Mesenchymal stem cell (in vitro differentiated cells and primary cell): ENCODE results near the gene ERCC4.

ENCODE experiments used
- DNase-seq: peaks from one replicate; pipeline ENCODE4 v3.0.0-alpha.2; 2013
- H2AFZ ChIP-seq: one replicate; pipeline ENCODE4 v1.6.1; 2013; ENCODE audit warnings: low read depth, mild to moderate bottlenecking, control low read depth, inconsistent platforms, low read length, moderate library complexity
- H2AK5ac ChIP-seq: 2 replicates; pipeline ENCODE4 v1.6.1; 2013; ENCODE audit warnings: low read length, moderate library complexity, mild to moderate bottlenecking, inconsistent platforms; ENCODE audit not compliant: severe bottlenecking
- H2BK120ac ChIP-seq: one replicate; pipeline ENCODE4 v1.6.1; 2013; ENCODE audit warnings: low read depth, mild to moderate bottlenecking, inconsistent platforms, low read length, moderate library complexity
- H2BK12ac ChIP-seq, 2 experiments: one replicate each; pipeline ENCODE4 v1.6.1; 2013; ENCODE audit warnings: inconsistent platforms in 2 of 2, low read length in 2 of 2, mild to moderate bottlenecking in 2 of 2, moderate library complexity in 2 of 2, control low read depth in 1 of 2
- H2BK15ac ChIP-seq: one replicate; pipeline ENCODE4 v1.6.1; 2013; ENCODE audit warnings: mild to moderate bottlenecking, low read depth, inconsistent platforms; ENCODE audit not compliant: poor library complexity, severe bottlenecking
- H2BK5ac ChIP-seq: 2 replicates; pipeline ENCODE4 v1.6.1; 2013; ENCODE audit warnings: low read depth, mild to moderate bottlenecking, low read length, control low read depth, inconsistent platforms; ENCODE audit not compliant: poor library complexity, severe bottlenecking
- H3K14ac ChIP-seq, 2 experiments: one replicate each; pipeline ENCODE4 v1.6.1; 2013; ENCODE audit warnings: inconsistent platforms in 2 of 2, low read length in 2 of 2, control low read depth in 1 of 2, mild to moderate bottlenecking in 1 of 2, moderate library complexity in 1 of 2
- H3K18ac ChIP-seq, 2 experiments: one replicate each; pipeline ENCODE4 v1.6.1; 2013; ENCODE audit warnings: inconsistent platforms in 2 of 2, low read length in 2 of 2, control low read depth in 1 of 2, low read depth in 1 of 2, mild to moderate bottlenecking in 1 of 2
- H3K23ac ChIP-seq, 2 experiments: one replicate each; pipeline ENCODE4 v1.6.1; 2013; ENCODE audit warnings: inconsistent platforms in 2 of 2, low read length in 2 of 2, mild to moderate bottlenecking in 2 of 2, moderate library complexity in 2 of 2, control low read depth in 1 of 2
- H3K27ac ChIP-seq: 2 replicates; pipeline ENCODE4 v1.5.1; 2013; ENCODE audit warnings: mild to moderate bottlenecking, moderate library complexity, low read length, control low read depth, inconsistent platforms; ENCODE audit not compliant: poor library complexity, severe bottlenecking
- H3K27me3 ChIP-seq, 2 experiments: 2 replicates each; pipeline versions ENCODE4 v1.6.1 to v1.7.0; 2013; ENCODE audit warnings: low read length in 2 of 2, mild to moderate bottlenecking in 2 of 2, moderate library complexity in 2 of 2, control low read depth in 1 of 2, inconsistent platforms in 1 of 2; ENCODE audit not compliant: control insufficient read depth in 1 of 2, insufficient read depth in 1 of 2
- H3K36me3 ChIP-seq, 2 experiments: 2 replicates each; pipeline versions ENCODE4 v1.6.1 to v1.7.0; 2013; ENCODE audit warnings: low read length in 2 of 2, control low read depth in 1 of 2, inconsistent platforms in 1 of 2, low read depth in 1 of 2, mild to moderate bottlenecking in 1 of 2; ENCODE audit not compliant: insufficient read depth in 2 of 2, control insufficient read depth in 1 of 2
- H3K4ac ChIP-seq, 2 experiments: one replicate each; pipeline ENCODE4 v1.6.1; 2013; ENCODE audit warnings: inconsistent platforms in 2 of 2, low read length in 2 of 2, mild to moderate bottlenecking in 2 of 2, moderate library complexity in 2 of 2, control low read depth in 1 of 2, low read depth in 1 of 2
- H3K4me1 ChIP-seq: 2 replicates; pipeline ENCODE4 v1.6.1; 2013; ENCODE audit warnings: low read depth, low read length, control low read depth; ENCODE audit not compliant: control insufficient read depth, insufficient read depth
- H3K4me2 ChIP-seq: 2 replicates; pipeline ENCODE4 v1.6.1; 2013; ENCODE audit warnings: low read length, mild to moderate bottlenecking, inconsistent platforms; ENCODE audit not compliant: poor library complexity, severe bottlenecking
- H3K4me3 ChIP-seq, 2 experiments: 2 replicates each; pipeline versions ENCODE4 v1.5.1 to v1.7.0; 2013; ENCODE audit warnings: low read length in 2 of 2, mild to moderate bottlenecking in 2 of 2, control low read depth in 1 of 2, low read depth in 1 of 2; ENCODE audit not compliant: insufficient read depth in 1 of 2
- H3K79me1 ChIP-seq: replicated peaks from 2 replicates; pipeline ENCODE4 v1.6.1; 2013; ENCODE audit warnings: mild to moderate bottlenecking, control low read depth, low read length, inconsistent platforms; ENCODE audit not compliant: poor library complexity, severe bottlenecking
- H3K9ac ChIP-seq: 2 replicates; pipeline ENCODE4 v1.7.0; 2013; ENCODE audit warnings: mild to moderate bottlenecking, low read length, moderate library complexity
- H3K9me3 ChIP-seq: 2 replicates; pipeline ENCODE4 v1.7.0; 2013; ENCODE audit warnings: mild to moderate bottlenecking, low read length; ENCODE audit not compliant: control insufficient read depth
- H4K8ac ChIP-seq: one replicate; pipeline ENCODE4 v1.6.1; 2013; ENCODE audit warnings: inconsistent platforms, mild to moderate bottlenecking, low read length, moderate library complexity
- H4K91ac ChIP-seq: one replicate; pipeline ENCODE4 v1.6.1; 2013; ENCODE audit warnings: mild to moderate bottlenecking, low read length, inconsistent platforms
- WGBS: methylation state at CpG from one replicate; pipeline ENCODE4 v1.1.7; 2013; ENCODE audit warnings: mixed read lengths; 5-methylcytosine and 5-hydroxymethylcytosine counted together

The ERCC4 gene

DNA sequence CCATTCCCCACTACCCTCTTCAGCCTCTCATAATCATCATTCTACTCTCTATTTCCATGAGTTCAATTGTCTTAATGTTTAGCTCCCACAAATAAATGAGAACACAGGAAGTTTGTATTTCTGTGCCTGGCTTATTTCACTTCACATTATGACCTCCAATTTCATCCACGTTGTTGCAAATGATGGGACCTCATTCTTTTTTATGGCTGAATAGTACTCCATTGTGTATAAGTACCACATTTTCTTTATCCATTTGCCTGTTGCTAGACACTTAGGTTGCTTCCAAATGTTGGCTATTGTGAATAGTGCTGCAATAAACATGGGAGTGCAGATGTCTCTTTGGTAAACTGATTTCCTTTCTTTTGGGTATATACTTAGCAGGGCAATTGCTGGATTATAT lies 42.3 kb downstream of the ERCC4 start:
- Histone ChIP-seq H2BK15ac (no peak overlapping the region), H3K9ac (no peak overlapping the region), H3K14ac (no peak overlapping the region), H2BK12ac (no peak overlapping the region), H2BK5ac (no peak overlapping the region), H3K79me1 (no peaks in the 10 kb centered on the region), H3K36me3 (no peaks in the 10 kb centered on the region), H3K4me3 (no peak overlapping the region), H3K9me3 (peaks cover 7% of the 10 kb centered on the region), H4K8ac (no peak overlapping the region), H4K91ac (no peak overlapping the region), H3K4me2 (no peak overlapping the region), H3K27ac (no peak overlapping the region), H3K4me1 (peaks cover 9% of the 10 kb centered on the region), H2AK5ac (no peak overlapping the region), H2BK120ac (no peak overlapping the region), H3K23ac (no peak overlapping the region), H2AFZ (no peak overlapping the region), H3K4ac (no peak overlapping the region), H3K27me3 (no peaks in the 10 kb centered on the region), H3K18ac (no peak overlapping the region)
- WGBS: no CpG with 5 or more reads among the region's 1 CpG
- no peak for DNase-seq

DNA sequence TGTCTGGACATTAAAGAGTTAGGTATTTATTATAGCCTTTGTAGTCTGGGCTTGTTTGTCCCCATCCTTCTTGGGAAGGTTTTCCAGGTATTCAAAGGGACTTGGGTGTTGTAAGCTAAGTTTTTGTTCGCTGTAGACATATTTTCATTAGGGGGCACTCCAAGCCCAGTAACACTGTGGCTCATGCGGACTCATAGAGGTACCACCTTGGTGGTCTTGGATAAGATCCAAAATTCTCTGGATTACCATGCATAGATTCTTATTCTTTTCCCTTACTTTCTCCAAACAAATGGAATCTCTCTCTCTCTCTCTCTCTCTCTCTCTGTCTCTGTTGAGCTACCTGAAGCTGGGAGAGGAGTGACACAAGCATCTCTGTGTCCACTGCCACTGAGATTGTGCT lies 48.9 kb downstream of the ERCC4 start:
- H2BK120ac ChIP-seq: no peak overlapping the region
- H2AK5ac ChIP-seq: no peak overlapping the region
- H3K4me2 ChIP-seq: no peak overlapping the region
- H3K23ac ChIP-seq: no peak overlapping the region
- no peaks in the 10 kb centered on the region for H3K27me3 ChIP-seq
- no peak overlapping the region for H3K4ac ChIP-seq
- H3K9me3 ChIP-seq: peaks cover 24% of the 10 kb centered on the region
- H3K27ac ChIP-seq: no peak overlapping the region
- H3K14ac ChIP-seq: no peak overlapping the region
- no peaks in the 10 kb centered on the region for H3K36me3 ChIP-seq
- no peak overlapping the region for H3K18ac ChIP-seq
- H4K91ac ChIP-seq: no peak overlapping the region
- H3K4me3 ChIP-seq: no peak overlapping the region
- H2BK5ac ChIP-seq: no peak overlapping the region
- no peak overlapping the region for H3K9ac ChIP-seq
- no peaks in the 10 kb centered on the region for H3K79me1 ChIP-seq
- H2AFZ ChIP-seq: no peak overlapping the region
- no peak overlapping the region for H2BK15ac ChIP-seq
- no peak overlapping the region for H2BK12ac ChIP-seq
- no peak overlapping the region for H4K8ac ChIP-seq
- DNase-seq: no peak
- no peaks in the 10 kb centered on the region for H3K4me1 ChIP-seq
- WGBS: 81% methylated on average over 2 of the region's 2 CpGs

- H3K9ac ChIP-seq: no peak overlapping the region
- no peak overlapping the region for H4K8ac ChIP-seq
- no peak overlapping the region for H2AK5ac ChIP-seq
- H3K4me3 ChIP-seq: no peak overlapping the region
- H2BK120ac ChIP-seq: no peak overlapping the region
- H3K79me1 ChIP-seq: no peaks in the 10 kb centered on the region
- H3K4me2 ChIP-seq: no peak overlapping the region
- peaks cover 24% of the 10 kb centered on the region for H3K9me3 ChIP-seq
- H3K18ac ChIP-seq: no peak overlapping the region
- H2BK15ac ChIP-seq: no peak overlapping the region
- no peak overlapping the region for H3K4ac ChIP-seq
- 98% methylated on average over 3 of the region's 3 CpGs for WGBS
- H2BK12ac ChIP-seq: peak overlapping the region in 1 of 2 experiments; percentile 6
- no peaks in the 10 kb centered on the region for H3K4me1 ChIP-seq
- no peak overlapping the region for H2AFZ ChIP-seq
- H3K27ac ChIP-seq: no peak overlapping the region
- no peak overlapping the region for H3K14ac ChIP-seq
- H3K27me3 ChIP-seq: no peaks in the 10 kb centered on the region
- no peak for DNase-seq
- H4K91ac ChIP-seq: no peak overlapping the region
- no peak overlapping the region for H2BK5ac ChIP-seq
- no peaks in the 10 kb centered on the region for H3K36me3 ChIP-seq
- no peak overlapping the region for H3K23ac ChIP-seq
Observed at GRCh38 chr16:13969711-13970110, 49.8 kb downstream of the ERCC4 start.

GRCh38 chr16:13970708-13971422 lies 50.9 kb downstream of the ERCC4 start:
- Histone ChIP-seq H3K18ac (no peak overlapping the region), H3K4me2 (no peak overlapping the region), H3K4me1 (no peaks in the 10 kb centered on the region), H3K27ac (no peak overlapping the region), H4K8ac (no peak overlapping the region), H3K9me3 (peaks cover 24% of the 10 kb centered on the region), H2AFZ (no peak overlapping the region), H3K4ac (no peak overlapping the region), H3K79me1 (no peaks in the 10 kb centered on the region), H2BK5ac (no peak overlapping the region), H2AK5ac (no peak overlapping the region), H3K23ac (no peak overlapping the region), H3K36me3 (no peaks in the 10 kb centered on the region), H2BK120ac (no peak overlapping the region), H3K4me3 (no peak overlapping the region), H2BK15ac (no peak overlapping the region), H3K27me3 (no peaks in the 10 kb centered on the region), H3K14ac (no peak overlapping the region), H3K9ac (no peak overlapping the region), H4K91ac (no peak overlapping the region), H2BK12ac (no peak overlapping the region)
- no peak for DNase-seq
